Measurements from ENCODE around the gene OR11A1.

OR11A1 gene

GRCh38 chr6:29388533-29388932, 68.3 kb downstream of the OR11A1 start:
- DNase-seq (ENCODE audit: low read depth) = no peak

GRCh38 chr6:29376003-29376402, 80.9 kb downstream of the OR11A1 start:
- no peak for DNase-seq (ENCODE audit: low read depth)
